GM18907 (cell line): ENCODE measurements around the gene C1QTNF6.
"Not testable (repeated sequence)": the region's sequence is repeated elsewhere in the genome, so short reads cannot be mapped to it uniquely, and the experiment has no call there.

ENCODE experiments used
- ATAC-seq: cut with Tn5 transposase; IDR thresholded peaks from one replicate; pipeline ENCODE4 v1.9.1; 2021; ENCODE audit warnings: mild to moderate bottlenecking, moderate library complexity; ENCODE audit not compliant: unreplicated experiment

Gene C1QTNF6

GRCh38 chr22:37178350-37179125 is 9.5 kb downstream of the C1QTNF6 start:
- ATAC-seq, result no peak

GRCh38 chr22:37177755-37178154 is 10.3 kb downstream of the C1QTNF6 start:
- no peak for ATAC-seq

- no peak for ATAC-seq
These were observed 10.8 kb downstream of the C1QTNF6 start for GRCh38 chr22:37177221-37177620.

DNA sequence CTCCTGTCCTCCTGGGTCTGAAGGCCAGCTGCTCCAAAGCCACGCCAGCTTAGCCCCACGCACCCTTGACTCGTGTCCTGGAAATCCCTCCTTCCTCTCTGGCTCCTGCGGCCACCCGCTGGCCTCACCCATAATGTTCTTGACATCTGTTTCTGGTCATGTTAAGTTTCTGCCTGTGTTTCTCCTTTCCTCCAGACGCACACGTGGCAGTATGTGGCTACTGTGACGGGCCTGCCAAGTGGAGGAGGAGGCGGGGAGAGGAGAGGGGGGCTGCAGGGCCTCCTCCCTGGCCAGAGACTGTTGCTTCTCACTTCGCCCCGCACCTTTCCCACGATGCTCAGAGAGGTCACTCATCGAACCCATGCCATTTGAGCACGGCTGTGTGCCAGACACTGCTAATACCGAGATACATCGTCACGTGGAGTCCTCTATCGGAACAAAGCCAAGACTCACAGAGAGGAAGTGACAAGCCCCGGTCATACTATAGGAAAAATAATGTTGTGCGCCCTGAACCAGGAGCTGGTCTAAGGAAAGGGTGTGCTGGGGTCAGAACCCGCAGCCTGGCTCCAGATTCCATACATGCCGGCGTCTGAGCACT is 11.5 kb downstream of the C1QTNF6 start:
- no peak for ATAC-seq

- ATAC-seq, result no peak
These were observed 12.4 kb downstream of the C1QTNF6 start for GRCh38 chr22:37175414-37176281.

DNA sequence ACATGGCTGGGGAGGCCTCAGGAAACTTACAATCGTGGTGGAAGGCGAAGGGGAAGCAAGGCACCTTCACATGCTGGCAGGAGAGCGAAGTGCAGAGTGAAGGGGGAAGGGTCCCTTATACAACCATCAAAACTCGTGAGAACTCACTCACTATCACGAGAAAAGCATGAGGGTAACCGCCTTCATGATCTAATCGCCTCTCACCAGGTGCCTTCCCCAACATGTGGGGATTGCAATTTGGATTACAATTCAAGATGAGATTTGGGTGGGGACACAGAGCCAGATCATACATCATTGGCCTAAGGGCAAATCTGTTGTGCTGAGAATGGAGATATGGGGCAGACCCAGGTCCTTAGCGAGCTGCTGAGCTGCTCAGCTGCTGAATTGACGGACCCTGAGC is 13.1 kb downstream of the C1QTNF6 start:
- no peak for ATAC-seq

DNA sequence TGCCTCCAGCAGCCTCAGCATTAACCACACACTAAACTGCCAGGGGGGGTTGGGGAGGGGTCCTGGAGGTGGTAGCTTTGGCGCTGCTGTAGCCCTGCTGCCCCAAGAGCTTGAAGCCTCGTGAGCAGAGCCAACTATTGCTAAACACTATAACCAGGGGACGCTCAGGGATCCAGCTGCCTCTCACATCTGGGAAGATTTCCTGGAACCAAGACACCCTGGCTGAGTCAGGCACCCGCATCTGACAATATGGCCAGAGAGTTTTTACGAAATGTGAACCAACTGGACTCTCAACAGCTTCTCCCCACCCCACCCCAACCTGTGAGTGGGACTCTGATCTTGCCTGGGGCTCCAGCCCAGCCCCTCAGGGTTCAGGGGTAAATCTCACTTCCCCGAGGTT is 14.3 kb downstream of the C1QTNF6 start:
- ATAC-seq, result no peak

- ATAC-seq, result no peak
These were observed 15.5 kb downstream of the C1QTNF6 start for GRCh38 chr22:37172266-37173245.

- no peak for ATAC-seq
These were observed 16.4 kb downstream of the C1QTNF6 start for GRCh38 chr22:37171662-37172061.

DNA sequence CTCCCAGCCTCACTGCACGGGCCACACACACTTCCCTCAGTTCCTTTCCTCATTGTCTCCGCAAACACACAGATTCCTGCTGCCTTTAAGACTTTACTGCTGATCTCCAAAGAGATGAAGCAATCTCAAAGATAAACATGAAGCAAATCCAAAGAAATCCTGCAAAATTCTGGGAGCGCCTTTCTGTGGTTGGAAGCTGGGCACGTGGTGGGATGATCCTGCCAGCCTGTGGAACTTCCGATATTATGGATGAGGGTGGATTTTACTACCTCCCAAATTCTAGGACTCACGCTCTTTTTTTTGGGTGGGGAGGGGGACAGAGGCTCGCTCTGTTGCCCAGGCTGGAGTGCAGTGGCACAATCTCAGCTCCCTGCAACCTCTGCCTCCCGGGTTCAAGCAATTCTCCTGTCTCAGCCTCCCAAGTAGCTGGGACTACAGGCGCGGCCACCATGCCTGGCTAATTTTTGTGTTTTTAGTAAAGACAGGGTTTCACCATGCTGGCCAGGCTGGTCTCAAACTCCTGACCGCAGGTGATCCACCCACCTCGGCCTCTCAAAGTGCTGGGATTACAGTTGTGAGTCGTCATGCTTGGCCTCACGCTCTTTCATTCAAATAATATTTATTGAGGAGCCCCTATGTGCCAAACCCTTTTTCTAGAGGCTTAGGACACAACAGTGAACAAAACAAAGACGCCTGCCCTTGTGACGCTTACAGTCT is 17.2 kb downstream of the C1QTNF6 start:
- ATAC-seq, result not testable (repeated sequence)

GRCh38 chr22:37169947-37170688 is 17.9 kb downstream of the C1QTNF6 start:
- no peak for ATAC-seq

- no peak for ATAC-seq
These were observed 18.6 kb downstream of the C1QTNF6 start for GRCh38 chr22:37169406-37169805.

DNA sequence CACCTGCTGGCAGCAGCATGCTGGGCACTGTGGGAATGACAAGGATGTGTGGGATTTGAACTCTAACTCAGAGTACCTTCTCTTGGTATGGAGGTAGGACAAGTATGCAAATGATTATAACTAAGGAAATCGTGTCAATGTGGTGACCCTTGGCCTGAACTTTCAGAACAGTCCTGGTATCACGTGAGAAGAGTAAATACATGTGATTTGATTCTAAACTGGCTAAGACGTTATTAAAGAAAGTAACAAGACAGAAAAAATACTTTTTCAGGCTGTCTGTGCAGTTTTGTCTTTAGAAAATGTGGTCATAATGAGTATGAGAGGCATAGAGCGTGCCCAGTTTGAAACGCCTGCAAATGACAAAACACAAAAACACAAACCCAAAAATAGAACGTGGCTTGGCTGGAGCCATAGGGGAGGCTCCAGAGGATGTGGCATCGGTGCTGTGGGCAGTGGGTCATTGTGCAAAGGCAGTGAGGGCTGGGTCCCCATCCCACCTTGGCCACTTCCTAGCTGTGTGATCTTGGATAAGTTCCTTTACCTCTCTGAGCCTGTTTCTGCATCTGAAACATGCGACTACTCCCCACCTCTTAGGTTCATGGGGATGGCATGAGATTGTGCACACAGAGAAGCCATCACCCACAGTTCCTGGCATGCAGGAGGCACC is 19.9 kb downstream of the C1QTNF6 start:
- ATAC-seq, result no peak

DNA sequence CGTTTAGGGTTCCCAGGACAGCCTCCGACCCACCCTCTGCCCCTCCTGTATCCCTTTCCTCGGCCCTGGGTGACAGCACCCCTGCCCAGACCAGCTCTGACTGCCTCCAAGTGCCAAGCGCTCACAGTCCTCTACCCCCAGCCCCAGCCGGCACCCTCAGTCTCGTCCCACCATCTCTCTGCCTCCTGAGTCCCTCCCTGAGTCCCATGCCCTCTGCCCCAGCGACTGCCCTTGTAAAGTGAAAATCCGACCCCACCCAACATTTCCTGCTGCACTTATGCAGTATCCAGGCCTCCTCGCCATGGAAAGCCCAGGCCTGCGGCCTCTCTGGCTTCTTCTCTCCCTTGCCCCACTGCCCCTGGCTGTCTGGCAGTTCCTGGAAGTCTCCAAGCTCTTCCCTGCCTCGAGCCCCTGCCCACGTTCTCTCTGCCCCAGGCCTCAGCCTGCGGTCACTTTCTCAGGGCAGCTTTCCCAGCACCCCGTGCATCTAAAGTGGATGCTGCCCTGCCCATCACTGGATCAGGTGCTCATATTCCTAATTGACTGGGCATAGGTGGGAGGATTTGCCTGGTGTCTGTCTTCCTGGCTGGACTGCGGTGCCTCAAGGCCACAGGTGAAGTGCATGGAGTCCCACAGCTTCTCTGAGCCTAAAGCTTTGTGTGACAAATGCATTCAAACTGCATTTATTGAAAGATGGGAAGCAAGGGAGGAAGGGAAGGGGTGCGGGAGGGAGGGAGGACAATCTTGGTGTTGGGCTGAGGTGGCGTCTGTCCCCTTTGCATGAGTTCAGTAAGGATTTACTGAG is 20.7 kb downstream of the C1QTNF6 start:
- no peak for ATAC-seq

DNA sequence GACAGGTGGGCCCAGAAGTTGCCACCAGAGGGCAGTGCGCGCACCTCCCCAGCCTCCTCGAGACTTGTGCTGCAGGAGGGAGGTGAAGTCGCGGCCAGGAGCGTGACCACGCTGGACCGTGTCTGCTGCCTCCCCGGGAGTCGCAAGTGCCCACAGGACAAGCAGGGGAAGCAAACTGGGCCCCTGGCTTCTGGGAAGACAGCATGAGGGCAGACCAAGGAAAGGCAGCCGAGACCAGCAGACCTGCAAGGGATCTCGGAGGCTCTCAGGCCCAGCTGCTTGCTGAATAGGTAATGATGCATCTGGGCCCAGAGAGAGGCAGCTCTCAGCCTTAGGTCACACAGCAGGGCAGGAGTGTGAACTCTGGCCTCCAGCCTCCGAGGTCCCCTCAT is 21.4 kb downstream of the C1QTNF6 start:
- ATAC-seq, result no peak

- no peak for ATAC-seq
These were observed 21.9 kb downstream of the C1QTNF6 start for GRCh38 chr22:37165940-37166674.

DNA sequence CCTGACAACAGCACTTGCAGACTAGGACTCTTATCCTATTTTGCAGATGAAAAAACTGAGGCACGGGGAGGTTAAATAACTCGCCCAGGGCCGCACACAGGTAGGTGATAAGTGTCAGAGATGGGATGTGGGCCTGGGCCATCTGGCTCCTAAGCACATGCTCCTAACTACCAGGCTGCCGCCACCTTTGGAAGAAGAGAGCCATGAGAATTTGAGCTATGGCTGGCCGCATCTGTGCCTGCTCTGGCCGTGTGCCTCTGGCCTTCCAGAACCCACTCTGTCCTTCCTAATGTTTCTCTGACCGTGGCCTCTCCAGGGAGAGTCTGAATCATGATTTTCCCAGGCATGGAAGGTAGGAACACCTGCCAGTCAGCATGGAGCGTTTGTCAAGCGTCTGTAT is 23.0 kb downstream of the C1QTNF6 start:
- no peak for ATAC-seq
